GM12801 (cell line): ENCODE results near the gene CNOT6.

ENCODE experiments used
- TF ChIP-seq, protein P1 (sequence below): IDR thresholded peaks from one replicate; pipeline ENCODE4 v1.5.1; 2011; ENCODE audit warnings: control low read depth; ENCODE audit not compliant: insufficient read length; ENCODE audit errors: extremely low read depth

CNOT6 gene

DNA sequence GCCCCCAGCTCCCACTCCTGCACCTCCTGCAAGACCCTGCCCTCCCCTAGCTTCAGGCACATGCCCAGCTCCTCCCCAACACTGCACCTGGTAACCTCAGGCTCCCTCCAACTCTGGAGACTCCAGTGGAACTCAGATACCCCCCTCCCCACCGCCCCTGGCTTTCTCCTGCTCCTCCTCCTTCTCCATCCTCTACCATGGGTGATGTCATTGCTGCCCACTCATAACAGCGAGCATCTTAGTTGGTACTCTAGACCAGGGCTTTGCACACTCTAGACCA, 24.7 kb upstream of the CNOT6 start:
- TF ChIP-seq, protein P1, sequence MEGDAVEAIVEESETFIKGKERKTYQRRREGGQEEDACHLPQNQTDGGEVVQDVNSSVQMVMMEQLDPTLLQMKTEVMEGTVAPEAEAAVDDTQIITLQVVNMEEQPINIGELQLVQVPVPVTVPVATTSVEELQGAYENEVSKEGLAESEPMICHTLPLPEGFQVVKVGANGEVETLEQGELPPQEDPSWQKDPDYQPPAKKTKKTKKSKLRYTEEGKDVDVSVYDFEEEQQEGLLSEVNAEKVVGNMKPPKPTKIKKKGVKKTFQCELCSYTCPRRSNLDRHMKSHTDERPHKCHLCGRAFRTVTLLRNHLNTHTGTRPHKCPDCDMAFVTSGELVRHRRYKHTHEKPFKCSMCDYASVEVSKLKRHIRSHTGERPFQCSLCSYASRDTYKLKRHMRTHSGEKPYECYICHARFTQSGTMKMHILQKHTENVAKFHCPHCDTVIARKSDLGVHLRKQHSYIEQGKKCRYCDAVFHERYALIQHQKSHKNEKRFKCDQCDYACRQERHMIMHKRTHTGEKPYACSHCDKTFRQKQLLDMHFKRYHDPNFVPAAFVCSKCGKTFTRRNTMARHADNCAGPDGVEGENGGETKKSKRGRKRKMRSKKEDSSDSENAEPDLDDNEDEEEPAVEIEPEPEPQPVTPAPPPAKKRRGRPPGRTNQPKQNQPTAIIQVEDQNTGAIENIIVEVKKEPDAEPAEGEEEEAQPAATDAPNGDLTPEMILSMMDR = no peak

DNA sequence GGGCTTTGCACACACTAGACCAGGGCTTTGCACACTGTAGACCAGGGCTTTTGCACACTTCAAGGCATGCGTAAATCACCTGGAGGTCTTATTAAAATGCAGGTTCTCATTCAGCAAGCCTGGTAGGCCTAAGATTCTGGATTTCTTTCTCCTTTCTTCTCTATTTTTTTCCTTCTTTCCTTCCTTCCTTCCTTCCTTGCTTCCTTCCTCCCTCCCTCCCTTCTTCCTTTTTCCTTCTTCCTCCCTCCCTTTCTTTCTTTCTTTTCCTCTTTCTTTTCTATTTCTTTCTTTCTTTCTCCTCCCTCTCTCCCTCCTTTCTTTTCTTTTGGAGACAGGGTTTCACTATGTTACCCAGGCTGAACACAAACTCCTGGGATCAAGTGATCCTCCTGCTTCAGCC, 24.3 kb upstream of the CNOT6 start:
- TF ChIP-seq, protein P1 = no peak

DNA sequence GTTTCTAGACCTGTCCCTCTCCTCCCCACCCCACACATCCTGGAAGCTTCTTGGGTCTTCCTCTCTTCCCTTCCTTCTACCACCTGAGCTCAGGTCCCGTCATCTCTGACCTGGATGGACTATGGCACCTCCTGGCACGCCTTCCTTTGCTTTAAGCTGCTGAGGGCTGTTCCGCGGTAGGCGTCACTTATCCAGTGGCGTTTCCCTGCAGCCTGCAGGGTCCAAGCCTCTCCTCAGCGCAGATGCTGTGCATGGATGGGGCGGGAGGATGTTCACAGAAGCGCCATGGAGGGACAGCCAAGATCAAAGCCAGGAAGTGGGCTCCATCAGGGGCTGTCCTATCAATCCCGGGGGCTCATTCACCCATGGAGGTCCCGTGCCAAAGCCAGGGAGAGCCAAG, 23.8 kb upstream of the CNOT6 start:
- TF ChIP-seq, protein P1 = no peak

DNA sequence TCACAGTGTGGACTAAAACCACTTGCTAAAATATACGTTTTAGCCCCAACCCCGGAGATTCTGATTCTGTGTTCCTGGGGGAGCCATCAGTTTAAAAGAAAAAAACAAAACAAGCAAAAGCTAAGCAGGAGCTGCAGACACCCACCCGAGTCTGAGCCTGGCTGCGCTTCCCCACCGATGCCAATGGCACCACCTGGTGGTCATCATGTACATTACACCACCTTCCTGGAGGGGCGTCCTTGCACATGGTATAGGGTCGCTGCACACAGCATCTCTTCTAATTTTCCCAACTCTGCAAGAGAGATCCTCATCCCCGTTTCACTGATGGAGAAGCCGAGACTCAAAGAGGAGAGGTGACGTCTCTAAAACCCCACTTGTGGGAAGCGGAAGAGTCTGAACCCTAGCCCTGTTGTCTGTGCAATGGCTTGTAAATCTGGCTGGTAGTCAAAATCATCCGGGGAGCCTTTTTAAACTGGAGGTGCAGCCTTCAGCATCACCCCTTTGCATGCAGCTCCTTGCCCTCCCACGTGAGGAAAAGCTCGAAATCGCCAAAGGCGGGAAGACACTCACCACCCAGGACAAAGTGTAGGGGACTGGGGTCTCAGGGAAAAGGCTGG, 23.1 kb upstream of the CNOT6 start:
- TF ChIP-seq, protein P1 = no peak

DNA sequence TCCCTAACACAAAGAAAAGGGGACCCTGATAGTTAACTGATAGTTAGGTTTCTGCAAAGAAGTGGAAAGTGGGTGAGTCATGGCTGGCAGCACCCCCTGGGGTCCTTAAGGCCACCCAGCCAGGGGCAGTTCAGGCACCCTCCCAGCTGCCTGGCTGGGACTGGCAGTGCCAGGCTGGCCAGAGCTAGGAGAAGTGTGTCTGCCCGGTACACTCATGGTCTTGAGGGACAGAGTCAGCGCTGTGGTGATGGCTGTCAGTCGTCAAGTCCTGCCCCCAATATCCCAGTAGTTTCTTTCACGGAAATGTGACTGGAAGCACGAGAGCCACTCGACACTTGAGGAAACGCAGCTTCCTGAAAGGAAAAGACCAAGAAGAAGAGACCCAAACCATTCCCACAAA, 22.3 kb upstream of the CNOT6 start:
- TF ChIP-seq, protein P1 = no peak

DNA sequence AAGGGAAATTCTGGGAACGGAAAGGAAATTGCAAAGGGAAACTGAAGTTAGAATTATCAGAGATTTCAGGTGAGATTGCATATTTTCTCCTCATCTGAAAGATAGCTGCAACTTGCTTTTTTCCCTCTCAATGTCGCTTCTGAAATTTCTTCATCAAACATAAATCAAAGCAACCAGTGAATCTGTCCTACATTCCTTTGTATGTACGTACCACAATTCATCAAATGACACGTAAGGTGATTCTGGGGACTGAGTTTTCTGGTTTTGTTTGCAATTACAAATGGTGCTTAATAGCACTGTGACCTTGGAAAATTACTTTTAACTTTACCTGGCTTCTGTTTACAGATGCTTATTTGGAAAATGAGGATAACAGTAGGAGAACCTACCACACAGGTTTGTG, 21.9 kb upstream of the CNOT6 start:
- TF ChIP-seq, protein P1 = no peak

DNA sequence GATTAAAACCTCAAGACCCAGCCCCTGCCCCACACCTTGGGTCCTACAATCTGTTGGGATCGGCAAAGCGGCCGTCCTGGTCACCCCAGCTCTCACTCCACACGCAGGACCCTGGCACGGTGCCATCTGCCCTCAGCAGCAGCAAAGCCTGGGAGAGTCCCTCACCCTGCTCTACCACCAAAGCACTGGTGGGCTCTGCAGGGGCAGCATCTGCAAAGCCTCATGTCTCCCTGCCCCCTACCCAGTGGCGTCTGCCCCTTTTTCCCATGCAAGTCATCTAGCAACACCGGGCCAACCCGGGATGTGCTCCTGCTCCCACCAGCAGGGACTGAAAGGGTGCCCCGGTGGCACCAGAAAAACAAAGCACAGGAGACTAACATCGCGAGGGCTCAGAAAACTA, 19.6 kb upstream of the CNOT6 start:
- TF ChIP-seq, protein P1 = no peak

DNA sequence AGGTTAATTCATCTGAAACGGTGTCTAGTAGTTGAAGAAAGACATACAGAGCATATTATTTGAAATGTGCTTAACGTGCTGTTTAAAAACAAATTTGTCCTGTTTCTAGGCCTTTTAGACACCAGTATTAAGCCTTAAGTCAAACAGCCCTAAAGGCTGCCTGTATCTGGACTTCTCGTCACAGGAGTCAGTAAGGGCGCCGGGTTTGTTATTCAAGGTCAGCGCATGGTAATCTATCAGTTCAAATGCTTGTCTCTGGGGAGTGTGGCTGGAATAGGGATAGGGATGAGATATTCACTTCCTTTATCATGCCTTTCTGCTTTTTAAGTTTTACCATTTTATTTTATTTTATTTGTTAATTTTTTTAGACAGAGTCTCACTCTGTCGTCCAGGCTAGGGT, 9.4 kb upstream of the CNOT6 start:
- TF ChIP-seq, protein P1 = no peak
